HepG2 (cell line): Measurements from ENCODE around the gene SLC6A17. TPM values are rescaled to one million over a fixed set of nuclear protein-coding genes. Genes with fewer than 3 reads are reported as not detected.

ENCODE experiments used
- ELF4 ChIP-seq: sonication (generic); formaldehyde crosslinking; IDR thresholded peaks from 2 replicates; pipeline ENCODE4 v1.5.0; 2020; ENCODE audit warnings: missing genetic modification reagents, mild to moderate bottlenecking, moderate library complexity, borderline replicate concordance
- GABPB1 ChIP-seq: IDR thresholded peaks from 2 replicates; pipeline ENCODE4 v1.6.1; 2016; ENCODE audit warnings: mild to moderate bottlenecking, missing genetic modification reagents, moderate library complexity, missing compliant biosample characterization
- HNRNPLL ChIP-seq: fragments of 200-400 bp; formaldehyde crosslinking; IDR thresholded peaks from 2 replicates; pipeline ENCODE4 v1.6.1; 2017; ENCODE audit warnings: mild to moderate bottlenecking, low read depth, low read length; ENCODE audit not compliant: poor library complexity, severe bottlenecking
- HOXA7 ChIP-seq: sonication (generic); formaldehyde crosslinking; IDR thresholded peaks from 2 replicates; pipeline ENCODE4 v1.8.1; 2022; ENCODE audit warnings: mild to moderate bottlenecking, missing genetic modification reagents, moderate library complexity
- MAFF ChIP-seq: IDR thresholded peaks from 2 replicates; pipeline ENCODE4 v1.6.1; 2011; ENCODE audit warnings: low read depth, low read length, improper control_type of control experiment
- SRSF9 ChIP-seq: fragments of 200-400 bp; formaldehyde crosslinking; IDR thresholded peaks from 2 replicates; pipeline ENCODE4 v1.6.1; 2018; ENCODE audit warnings: borderline replicate concordance, mild to moderate bottlenecking, low read depth, low read length; ENCODE audit not compliant: insufficient read depth, poor library complexity, severe bottlenecking
- ZHX2 ChIP-seq, 2 experiments: sonication (generic) in 1 of 2; formaldehyde crosslinking in 1 of 2; IDR thresholded peaks; 2 replicates each; pipeline versions ENCODE4 v1.6.1 to v1.9.0; 2014 to 2022; ENCODE audit warnings: antibody characterized with exemption in 1 of 2, borderline replicate concordance in 1 of 2, inconsistent platforms in 1 of 2, low read depth in 1 of 2, missing genetic modification reagents in 1 of 2
- ZNF441 ChIP-seq: sonication (generic); formaldehyde crosslinking; IDR thresholded peaks from 2 replicates; pipeline ENCODE4 v1.7.0; 2021; ENCODE audit warnings: missing genetic modification reagents, borderline replicate concordance
- polyA plus RNA-seq, 8 experiments: library from polyadenylated mRNA; depleted of rRNA in 3 of 8; stranded (reverse) in 7 of 8; unstranded in 1 of 8; fragments of >200 nt; fragmentation: Illumina TruSeq in 4 of 8; extraction: Trizol in 4 of 8; gene quantifications; 2 replicates each; pipeline versions ENCODE4 v1.2.1 to v1.2.3, GENCODE V29; 2011 to 2016; ENCODE audit warnings: low read depth in 4 of 8, missing spikeins in 1 of 8, mixed read lengths in 1 of 8; ENCODE audit not compliant: insufficient read depth in 1 of 8
- total RNA-seq, 5 experiments: library from RNA; depleted of rRNA; stranded (reverse); fragments of >200 nt; fragmentation: Illumina TruSeq; extraction: Trizol; gene quantifications; 2 replicates each; pipeline ENCODE4 v1.2.3, GENCODE V29; 2016; ENCODE audit warnings: low read depth in 1 of 5
- TF ChIP-seq, protein P1 (sequence below): IDR thresholded peaks from 2 replicates; pipeline ENCODE4 v1.4.0; 2020; ENCODE audit warnings: mild to moderate bottlenecking, missing genetic modification reagents
- TF ChIP-seq, protein P2 (sequence below): sonication (generic); formaldehyde crosslinking; IDR thresholded peaks from 2 replicates; pipeline ENCODE4 v1.4.0; 2020; ENCODE audit warnings: missing genetic modification reagents, borderline replicate concordance

Gene SLC6A17
- total and polyA plus RNA-seq, 2 of the 13 experiments (the other 11 are each of a cell fraction or from before 2014, with no cell fraction given): not detected

- TF ChIP-seq HNRNPLL (no peak), GABPB1 (CRISPR knock-in tag) (0 out of 2 replicates have a peak, but pooled peaks have one; percentile 12), HOXA7 (CRISPR knock-in tag) (no peak), ZNF441 (CRISPR knock-in tag) (no peak), SRSF9 (no peak), MAFF (0 out of 2 replicates have a peak, but pooled peaks have one; percentile 5), ZHX2 (IDR thresholded peaks at IDR 0.05; ENCODE audit: low read depth) (no peak), ZHX2 (CRISPR knock-in tag; IDR thresholded peaks at IDR 0.05; ENCODE audit: borderline replicate concordance) (no peak), ELF4 (CRISPR knock-in tag) (no peak)
- TF ChIP-seq, protein P1, sequence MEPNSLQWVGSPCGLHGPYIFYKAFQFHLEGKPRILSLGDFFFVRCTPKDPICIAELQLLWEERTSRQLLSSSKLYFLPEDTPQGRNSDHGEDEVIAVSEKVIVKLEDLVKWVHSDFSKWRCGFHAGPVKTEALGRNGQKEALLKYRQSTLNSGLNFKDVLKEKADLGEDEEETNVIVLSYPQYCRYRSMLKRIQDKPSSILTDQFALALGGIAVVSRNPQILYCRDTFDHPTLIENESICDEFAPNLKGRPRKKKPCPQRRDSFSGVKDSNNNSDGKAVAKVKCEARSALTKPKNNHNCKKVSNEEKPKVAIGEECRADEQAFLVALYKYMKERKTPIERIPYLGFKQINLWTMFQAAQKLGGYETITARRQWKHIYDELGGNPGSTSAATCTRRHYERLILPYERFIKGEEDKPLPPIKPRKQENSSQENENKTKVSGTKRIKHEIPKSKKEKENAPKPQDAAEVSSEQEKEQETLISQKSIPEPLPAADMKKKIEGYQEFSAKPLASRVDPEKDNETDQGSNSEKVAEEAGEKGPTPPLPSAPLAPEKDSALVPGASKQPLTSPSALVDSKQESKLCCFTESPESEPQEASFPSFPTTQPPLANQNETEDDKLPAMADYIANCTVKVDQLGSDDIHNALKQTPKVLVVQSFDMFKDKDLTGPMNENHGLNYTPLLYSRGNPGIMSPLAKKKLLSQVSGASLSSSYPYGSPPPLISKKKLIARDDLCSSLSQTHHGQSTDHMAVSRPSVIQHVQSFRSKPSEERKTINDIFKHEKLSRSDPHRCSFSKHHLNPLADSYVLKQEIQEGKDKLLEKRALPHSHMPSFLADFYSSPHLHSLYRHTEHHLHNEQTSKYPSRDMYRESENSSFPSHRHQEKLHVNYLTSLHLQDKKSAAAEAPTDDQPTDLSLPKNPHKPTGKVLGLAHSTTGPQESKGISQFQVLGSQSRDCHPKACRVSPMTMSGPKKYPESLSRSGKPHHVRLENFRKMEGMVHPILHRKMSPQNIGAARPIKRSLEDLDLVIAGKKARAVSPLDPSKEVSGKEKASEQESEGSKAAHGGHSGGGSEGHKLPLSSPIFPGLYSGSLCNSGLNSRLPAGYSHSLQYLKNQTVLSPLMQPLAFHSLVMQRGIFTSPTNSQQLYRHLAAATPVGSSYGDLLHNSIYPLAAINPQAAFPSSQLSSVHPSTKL: no peak
- TF ChIP-seq, protein P2, sequence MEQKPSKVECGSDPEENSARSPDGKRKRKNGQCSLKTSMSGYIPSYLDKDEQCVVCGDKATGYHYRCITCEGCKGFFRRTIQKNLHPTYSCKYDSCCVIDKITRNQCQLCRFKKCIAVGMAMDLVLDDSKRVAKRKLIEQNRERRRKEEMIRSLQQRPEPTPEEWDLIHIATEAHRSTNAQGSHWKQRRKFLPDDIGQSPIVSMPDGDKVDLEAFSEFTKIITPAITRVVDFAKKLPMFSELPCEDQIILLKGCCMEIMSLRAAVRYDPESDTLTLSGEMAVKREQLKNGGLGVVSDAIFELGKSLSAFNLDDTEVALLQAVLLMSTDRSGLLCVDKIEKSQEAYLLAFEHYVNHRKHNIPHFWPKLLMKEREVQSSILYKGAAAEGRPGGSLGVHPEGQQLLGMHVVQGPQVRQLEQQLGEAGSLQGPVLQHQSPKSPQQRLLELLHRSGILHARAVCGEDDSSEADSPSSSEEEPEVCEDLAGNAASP (CRISPR knock-in tag): no peak
These were observed 44.0 kb upstream of the SLC6A17 start (continued) for GRCh38 chr1:110106013-110106941.
